SK-N-SH treated with all-trans-retinoic acid at 6 μM for 48 hours (cell line): ENCODE results near the gene GALNTL6.

Experiments used
- ATAC-seq: fragments of 200-7000 bp; cut with Tn5 transposase; 3 replicates; pipeline ENCODE4 v1.9.1; 2020; ENCODE audit warnings: mild to moderate bottlenecking, moderate library complexity
- ARNTL ChIP-seq: fragments of 450-650 bp; formaldehyde crosslinking; IDR thresholded peaks from 2 replicates; pipeline ENCODE4 v1.5.0; 2020; ENCODE audit warnings: low read depth, mild to moderate bottlenecking, moderate library complexity, borderline replicate concordance
- BACH2 ChIP-seq: fragments of 250-450 bp; sonication (Bioruptor Pico); IDR thresholded peaks from 2 replicates; pipeline ENCODE4 v1.9.0; 2021; ENCODE audit warnings: mild to moderate bottlenecking, borderline replicate concordance
- CREB5 ChIP-seq: fragments of 250-450 bp; sonication (Bioruptor Pico); IDR thresholded peaks from 2 replicates; pipeline ENCODE4 v1.5.1; 2020; ENCODE audit warnings: low read depth, mild to moderate bottlenecking, moderate library complexity
- CSDC2 ChIP-seq: fragments of 250-450 bp; sonication (Bioruptor Pico); IDR thresholded peaks from 2 replicates; pipeline ENCODE4 v1.5.0; 2020; ENCODE audit warnings: mild to moderate bottlenecking, moderate library complexity
- CSRNP3 ChIP-seq: fragments of 250-450 bp; sonication (Bioruptor Pico); IDR thresholded peaks from 2 replicates; pipeline ENCODE4 v1.5.1; 2021; ENCODE audit warnings: mild to moderate bottlenecking, moderate library complexity
- GLIS3 ChIP-seq: fragments of 250-450 bp; sonication (Bioruptor Pico); IDR thresholded peaks from 2 replicates; pipeline ENCODE4 v1.5.0; 2020; ENCODE audit warnings: mild to moderate bottlenecking, moderate library complexity
- ISL1 ChIP-seq: fragments of 250-450 bp; sonication (Bioruptor Pico); IDR thresholded peaks from 2 replicates; pipeline ENCODE4 v2.1.2; 2022; ENCODE audit warnings: mild to moderate bottlenecking, moderate library complexity
- PATZ1 ChIP-seq: fragments of 250-450 bp; sonication (Bioruptor Pico); IDR thresholded peaks from 2 replicates; pipeline ENCODE4 v1.8.0; 2020; ENCODE audit warnings: mild to moderate bottlenecking, moderate library complexity, borderline replicate concordance
- POU6F1 ChIP-seq: fragments of 250-450 bp; sonication (Bioruptor Pico); IDR thresholded peaks from 2 replicates; pipeline ENCODE4 v1.8.0; 2021; ENCODE audit warnings: low read depth, mild to moderate bottlenecking, moderate library complexity, borderline replicate concordance
- PPARA ChIP-seq: fragments of 250-450 bp; sonication (Bioruptor Pico); IDR thresholded peaks from 2 replicates; pipeline ENCODE4 v1.5.0; 2020; ENCODE audit warnings: mild to moderate bottlenecking, borderline replicate concordance
- RARB ChIP-seq: fragments of 250-450 bp; sonication (Bioruptor Pico); IDR thresholded peaks from 2 replicates; pipeline ENCODE4 v1.8.0; 2021; ENCODE audit warnings: mild to moderate bottlenecking, moderate library complexity
- SNAI2 ChIP-seq: fragments of 250-450 bp; sonication (Bioruptor Pico); IDR thresholded peaks from 2 replicates; pipeline ENCODE4 v1.5.0; 2020; ENCODE audit warnings: mild to moderate bottlenecking, moderate library complexity
- TCF4 ChIP-seq: fragments of 250-450 bp; sonication (Bioruptor Pico); IDR thresholded peaks from 2 replicates; pipeline ENCODE4 v1.8.0; 2021; ENCODE audit warnings: mild to moderate bottlenecking, moderate library complexity, borderline replicate concordance
- TSHZ2 ChIP-seq: fragments of 250-450 bp; sonication (Bioruptor Pico); IDR thresholded peaks from 2 replicates; pipeline ENCODE4 v1.5.0; 2020; ENCODE audit warnings: mild to moderate bottlenecking, moderate library complexity
- ZC3H10 ChIP-seq: fragments of 250-450 bp; sonication (Bioruptor Pico); IDR thresholded peaks from 2 replicates; pipeline ENCODE4 v1.5.1; 2021; ENCODE audit warnings: mild to moderate bottlenecking, moderate library complexity
- ZFP3 ChIP-seq: fragments of 250-450 bp; sonication (Bioruptor Pico); IDR thresholded peaks from 2 replicates; pipeline ENCODE4 v1.5.0; 2020; ENCODE audit warnings: mild to moderate bottlenecking, moderate library complexity
- ZFP30 ChIP-seq: fragments of 450-650 bp; formaldehyde crosslinking; IDR thresholded peaks from 2 replicates; pipeline ENCODE4 v1.5.0; 2022; ENCODE audit warnings: mild to moderate bottlenecking, moderate library complexity
- ZNF565 ChIP-seq: fragments of 450-650 bp; formaldehyde crosslinking; conservative IDR thresholded peaks from 2 replicates; pipeline ENCODE4 v1.5.0; 2020; ENCODE audit warnings: low read depth, mild to moderate bottlenecking, moderate library complexity

GALNTL6 gene

GRCh38 chr4:172770787-172771186, 957.6 kb downstream of the GALNTL6 start:
- TF ChIP-seq CREB5: no peak
- no peak for TF ChIP-seq ZNF565 (CRISPR knock-in tag)
- TF ChIP-seq GLIS3: no peak
- no peak for TF ChIP-seq CSRNP3
- no peak for TF ChIP-seq TCF4 (CRISPR knock-in tag)
- TF ChIP-seq ARNTL (CRISPR knock-in tag): no peak
- no peak for TF ChIP-seq BACH2
- no peak for TF ChIP-seq ISL1 (CRISPR knock-in tag)
- no peak for TF ChIP-seq ZC3H10 (CRISPR knock-in tag)
- no peak for TF ChIP-seq POU6F1 (CRISPR knock-in tag)
- TF ChIP-seq PATZ1: no peak
- no peak for TF ChIP-seq RARB (CRISPR knock-in tag)
- TF ChIP-seq TSHZ2 (CRISPR knock-in tag): no peak
- ATAC-seq: no peak

- ATAC-seq: no peak
- TF ChIP-seq CSRNP3: no peak
- no peak for TF ChIP-seq ZC3H10 (CRISPR knock-in tag)
- no peak for TF ChIP-seq ZFP30 (CRISPR knock-in tag)
- TF ChIP-seq TCF4 (CRISPR knock-in tag): no peak
- TF ChIP-seq PPARA (CRISPR knock-in tag): no peak
- no peak for TF ChIP-seq CREB5
- no peak for TF ChIP-seq ISL1 (CRISPR knock-in tag)
- TF ChIP-seq SNAI2: no peak
- no peak for TF ChIP-seq CSDC2 (CRISPR knock-in tag)
- TF ChIP-seq ZFP3 (CRISPR knock-in tag): no peak
Observed at GRCh38 chr4:172772781-172773180, 959.6 kb downstream of the GALNTL6 start.
